H1 (cell line): ENCODE measurements around the gene CIRBP. TPM values are rescaled to one million over a fixed set of nuclear protein-coding genes. Genes with fewer than 3 reads are reported as not detected.

Experiments used
- CTCF ChIA-PET: fragments of 300-600 bp; sonication (Branson Sonifier 250); formaldehyde crosslinking; loops from one replicate; lab custom pipeline; 2021; ENCODE audit not compliant: partially characterized antibody; lab: Charles Lee
- POLR2A ChIA-PET: fragments of 300-600 bp; sonication (Branson Sonifier 250); formaldehyde crosslinking; loops from one replicate; lab custom pipeline; 2021; ENCODE audit warnings: inconsistent platforms; ENCODE audit not compliant: partially characterized antibody; lab: Charles Lee
- DNase-seq, 2 experiments: peaks; one replicate each; pipeline versions ENCODE4 v3.0.0 to v3.0.0-alpha.2; 2010 to 2022; ENCODE audit warnings: low spot score in 2 of 2, low read depth in 1 of 2, mixed read lengths in 1 of 2
- FAIRE-seq: peaks from 2 replicates; lab custom pipeline; 2011; peaks lifted over from hg19 to GRCh38; lab: Jason Lieb, UNC
- H2AFZ ChIP-seq: 2 replicates; pipeline ENCODE4 v1.8.1; 2012; ENCODE audit warnings: low read length, inconsistent platforms
- H2AK5ac ChIP-seq: 2 replicates; pipeline ENCODE4 v1.6.1; 2013; ENCODE audit warnings: low read depth, low read length
- H2BK120ac ChIP-seq: replicated peaks from 2 replicates; pipeline ENCODE3; 2013; ENCODE audit warnings: low read depth, low read length, inconsistent platforms
- H2BK12ac ChIP-seq: 2 replicates; pipeline ENCODE4 v1.6.1; 2013; ENCODE audit warnings: low read depth, low read length
- H2BK15ac ChIP-seq: 2 replicates; pipeline ENCODE4 v1.6.1; 2013; ENCODE audit warnings: low read length
- H2BK20ac ChIP-seq: 2 replicates; pipeline ENCODE4 v1.6.1; 2013; ENCODE audit warnings: low read length
- H2BK5ac ChIP-seq: 2 replicates; pipeline ENCODE4 v1.6.1; 2013; ENCODE audit warnings: low read depth, low read length
- H3K14ac ChIP-seq: 2 replicates; pipeline ENCODE4 v1.6.1; 2013; ENCODE audit warnings: inconsistent platforms; ENCODE audit not compliant: insufficient read length
- H3K18ac ChIP-seq: 2 replicates; pipeline ENCODE4 v1.6.1; 2013; ENCODE audit warnings: low read length; ENCODE audit errors: extremely low read depth
- H3K23ac ChIP-seq: 2 replicates; pipeline ENCODE4 v1.6.1; 2013; ENCODE audit warnings: inconsistent platforms; ENCODE audit not compliant: insufficient read length
- H3K23me2 ChIP-seq: 2 replicates; pipeline ENCODE4 v1.6.1; 2013; ENCODE audit warnings: low read depth, low read length
- H3K27ac ChIP-seq: 2 replicates; pipeline ENCODE4 v1.6.1; 2011; ENCODE audit warnings: low read depth, low read length, inconsistent platforms
- H3K27me3 ChIP-seq, 4 experiments: replicated peaks in 1 of 4; 1 replicate in 1 of 4; 2 replicates in 3 of 4; pipeline versions ENCODE4 v1.6.1 to v1.8.1; 2011 to 2013; ENCODE audit warnings: low read length in 3 of 4, mild to moderate bottlenecking in 3 of 4, inconsistent platforms in 2 of 4, mixed read lengths in 2 of 4, moderate library complexity in 1 of 4; ENCODE audit not compliant: control insufficient read depth in 3 of 4, insufficient read depth in 3 of 4; ENCODE audit errors: extremely low read depth in 1 of 4
- H3K36me3 ChIP-seq, 4 experiments: 2 replicates each; pipeline versions ENCODE4 v1.6.1 to v1.8.1; 2011 to 2013; ENCODE audit warnings: mild to moderate bottlenecking in 4 of 4, low read length in 3 of 4, moderate library complexity in 2 of 4, control low read depth in 1 of 4, inconsistent platforms in 1 of 4; ENCODE audit not compliant: insufficient read depth in 4 of 4, control insufficient read depth in 2 of 4
- H3K4ac ChIP-seq: replicated peaks from 2 replicates; pipeline ENCODE3; 2013; ENCODE audit warnings: low read length, low read depth, mixed read lengths, inconsistent platforms; ENCODE audit not compliant: insufficient read length
- H3K4me1 ChIP-seq, 4 experiments: replicated peaks in 1 of 4; 1 replicate in 1 of 4; 2 replicates in 3 of 4; pipeline versions ENCODE4 v1.6.1 to v1.8.1; 2011 to 2013; ENCODE audit warnings: low read length in 3 of 4, inconsistent platforms in 2 of 4, mixed read lengths in 1 of 4; ENCODE audit not compliant: insufficient read depth in 4 of 4, control insufficient read depth in 3 of 4
- H3K4me2 ChIP-seq, 2 experiments: 2 replicates each; pipeline versions ENCODE4 v1.6.1 to v1.8.1; 2011 to 2013; ENCODE audit warnings: low read depth in 2 of 2, low read length in 2 of 2, control low read depth in 1 of 2, inconsistent platforms in 1 of 2, mild to moderate bottlenecking in 1 of 2; ENCODE audit not compliant: insufficient read depth in 1 of 2
- H3K4me3 ChIP-seq, 4 experiments: fragments of 200-600, 300-600 bp in 1 of 4; sonication (generic), shearing (Covaris generic), sonication (Bioruptor Twin) in 1 of 4; 2 replicates each; pipeline versions ENCODE4 v1.5.1 to v1.8.1; 2011 to 2016; ENCODE audit warnings: low read length in 4 of 4, low read depth in 3 of 4, control low read depth in 2 of 4, inconsistent platforms in 2 of 4, mild to moderate bottlenecking in 2 of 4, mixed read lengths in 1 of 4, moderate library complexity in 1 of 4; ENCODE audit not compliant: insufficient read depth in 2 of 4; ENCODE audit errors: extremely low read depth in 1 of 4
- H3K56ac ChIP-seq: replicated peaks from 2 replicates; pipeline ENCODE3; 2013; ENCODE audit warnings: low read depth, mild to moderate bottlenecking, mixed read lengths, low read length, inconsistent platforms; ENCODE audit not compliant: insufficient read length
- H3K79me1 ChIP-seq: 2 replicates; pipeline ENCODE4 v1.6.1; 2013; ENCODE audit warnings: low read depth, low read length, control low read depth
- H3K79me2 ChIP-seq, 2 experiments: 2 replicates each; pipeline versions ENCODE4 v1.6.1 to v1.8.1; 2012 to 2013; ENCODE audit warnings: low read length in 2 of 2, mild to moderate bottlenecking in 2 of 2, inconsistent platforms in 1 of 2; ENCODE audit not compliant: insufficient read depth in 2 of 2, control insufficient read depth in 1 of 2
- H3K9ac ChIP-seq, 4 experiments: replicated peaks in 1 of 4; 1 replicate in 1 of 4; 2 replicates in 3 of 4; pipeline versions ENCODE4 v1.6.1 to v1.8.1; 2011 to 2013; ENCODE audit warnings: low read depth in 3 of 4, low read length in 3 of 4, control low read depth in 2 of 4, mild to moderate bottlenecking in 2 of 4, moderate library complexity in 2 of 4, inconsistent platforms in 1 of 4; ENCODE audit errors: extremely low read depth in 1 of 4
- H3K9me3 ChIP-seq, 2 experiments: 2 replicates each; pipeline versions ENCODE4 v1.6.1 to v1.8.1; 2012 to 2013; ENCODE audit warnings: mild to moderate bottlenecking in 2 of 2, moderate library complexity in 2 of 2, control low read depth in 1 of 2, inconsistent platforms in 1 of 2, low read depth in 1 of 2, low read length in 1 of 2, mixed read lengths in 1 of 2; ENCODE audit not compliant: insufficient read depth in 2 of 2
- H4K20me1 ChIP-seq, 2 experiments: replicated peaks in 1 of 2; 2 replicates each; pipeline versions ENCODE3 to v1.8.1; 2011 to 2013; ENCODE audit warnings: inconsistent platforms in 2 of 2, low read length in 2 of 2, mild to moderate bottlenecking in 1 of 2; ENCODE audit not compliant: insufficient read depth in 2 of 2, control insufficient read depth in 1 of 2
- H4K5ac ChIP-seq: 2 replicates; pipeline ENCODE4 v1.6.1; 2013; ENCODE audit warnings: low read length, low read depth, mixed read lengths, inconsistent platforms; ENCODE audit not compliant: insufficient read length
- H4K8ac ChIP-seq: 2 replicates; pipeline ENCODE4 v1.8.0; 2013; ENCODE audit warnings: mild to moderate bottlenecking, moderate library complexity, low read length, inconsistent platforms; ENCODE audit not compliant: insufficient read depth; ENCODE audit errors: extremely low read depth
- H4K91ac ChIP-seq: replicated peaks from 2 replicates; pipeline ENCODE3; 2013; ENCODE audit warnings: low read length, mixed read lengths, inconsistent platforms; ENCODE audit not compliant: insufficient read length
- BRCA1 ChIP-seq: IDR thresholded peaks from 2 replicates; pipeline ENCODE4 v1.6.1; 2012; ENCODE audit warnings: low read depth, low read length, improper control_type of control experiment
- CBX5 ChIP-seq: fragments of 300-800, 300-1000 bp; sonication (generic); IDR thresholded peaks from 2 replicates; pipeline ENCODE4 v1.7.1; 2016; ENCODE audit warnings: antibody characterized with exemption, low read length, low read depth
- CTCF ChIP-seq, 3 experiments: IDR thresholded peaks; 1 replicate in 2 of 3; 2 replicates in 1 of 3; pipeline versions ENCODE4 v1.5.1 to v1.6.1; 2011; ENCODE audit warnings: low read length in 3 of 3, mild to moderate bottlenecking in 3 of 3, inconsistent platforms in 2 of 3, low read depth in 1 of 3, moderate library complexity in 1 of 3; ENCODE audit not compliant: insufficient read depth in 1 of 3; ENCODE audit errors: control extremely low read depth in 1 of 3
- EGR1 ChIP-seq: IDR thresholded peaks from 2 replicates; pipeline ENCODE4 v1.6.1; 2011; ENCODE audit warnings: low read depth, low read length, borderline replicate concordance
- FOSL1 ChIP-seq: IDR thresholded peaks from 2 replicates; pipeline ENCODE4 v1.6.1; 2011; ENCODE audit warnings: mild to moderate bottlenecking, low read depth, low read length, moderate library complexity; ENCODE audit not compliant: insufficient read depth
- KDM5A ChIP-seq: fragments of 200-600 bp; IDR thresholded peaks from 2 replicates; pipeline ENCODE4 v1.7.1; 2012; ENCODE audit warnings: mild to moderate bottlenecking, low read length, inconsistent platforms, mixed read lengths
- NANOG ChIP-seq: IDR thresholded peaks from 2 replicates; pipeline ENCODE4 v1.6.1; 2011; ENCODE audit warnings: low read length, low read depth, mild to moderate bottlenecking, inconsistent platforms; ENCODE audit not compliant: insufficient read depth, poor library complexity, severe bottlenecking
- RXRA ChIP-seq: IDR thresholded peaks from 2 replicates; pipeline ENCODE4 v1.6.1; 2011; ENCODE audit warnings: low read depth, mild to moderate bottlenecking, low read length, moderate library complexity; ENCODE audit not compliant: insufficient read depth
- SAP30 ChIP-seq: fragments of 300-600 bp; sonication (generic); IDR thresholded peaks from 2 replicates; pipeline ENCODE4 v1.7.1; 2012; ENCODE audit warnings: low read length, moderate library complexity, mild to moderate bottlenecking, inconsistent platforms; ENCODE audit not compliant: insufficient read depth, insufficient replicate concordance
- SP1 ChIP-seq: IDR thresholded peaks from 2 replicates; pipeline ENCODE4 v1.6.1; 2011; ENCODE audit warnings: low read depth, low read length
- WGBS, 2 experiments: shearing (Covaris generic) in 1 of 2; methylation state at CpG; one replicate each; pipeline versions ENCODE4 v1.1.6 to v1.1.7; 2013 to 2015; ENCODE audit warnings: low lambda C conversion rate in 2 of 2, mixed read lengths in 2 of 2, inconsistent platforms in 1 of 2, low coverage in 1 of 2, missing lambda C conversion rate in 1 of 2; ENCODE audit not compliant: insufficient replicate concordance in 2 of 2, insufficient coverage in 1 of 2, insufficient read length in 1 of 2; ENCODE audit errors: extremely low coverage in 1 of 2, missing lambda C conversion rate in 1 of 2; 5-methylcytosine and 5-hydroxymethylcytosine counted together
- polyA plus RNA-seq, 7 experiments: library from polyadenylated mRNA; depleted of rRNA in 3 of 7; stranded (reverse) in 5 of 7; unstranded in 2 of 7; fragments of >200 nt in 5 of 7; fragments of 200-250 nt in 2 of 7; gene quantifications; 1 replicate in 5 of 7; 2 replicates in 1 of 7; 4 replicates in 1 of 7; pipeline versions ENCODE4 v1.2.1 to v1.2.3, GENCODE V29; 2011 to 2013; ENCODE audit warnings: missing spikeins in 2 of 7, mixed read lengths in 2 of 7
- total RNA-seq: library from RNA; stranded (reverse); fragmentation: NEBNext Ultra II Directional; extraction: Animal tissue kit (Norgen Biotek cat#: 25700); gene quantifications from 2 replicates; pipeline ENCODE4 v1.2.1, GENCODE V29; 2021
- TF ChIP-seq, protein P1 (sequence below): IDR thresholded peaks from 2 replicates; pipeline ENCODE4 v1.6.1; 2012; ENCODE audit warnings: inconsistent platforms

Gene CIRBP
- total and polyA plus RNA-seq, 2 of the 8 experiments (the other 6 are each of a cell fraction or from before 2014, with no cell fraction given) = 175 to 199 TPM

- H3K27me3 ChIP-seq = no peaks in the 10 kb centered on the region
- no peak overlapping the region for H3K27ac ChIP-seq
- H3K56ac ChIP-seq = no peak overlapping the region
- no peak overlapping the region for H2BK20ac ChIP-seq
- H3K4me1 ChIP-seq = peaks cover 0 to 2% (median 0%) of the 10 kb centered on the region in 4 experiments; a peak in 3 of 7 replicates
- FAIRE-seq (no peak), DNase-seq (no peak)
- no peaks in the 10 kb centered on the region for H3K23me2 ChIP-seq
- no peaks in the 10 kb centered on the region for H3K79me2 ChIP-seq
- no peak overlapping the region for H3K4ac ChIP-seq
- no peak overlapping the region for H2AK5ac ChIP-seq
- H3K4me2 ChIP-seq = no peak overlapping the region
- H3K9me3 ChIP-seq = no peaks in the 10 kb centered on the region
- no peak overlapping the region for H2BK5ac ChIP-seq
- H4K8ac ChIP-seq = no peak overlapping the region
- no peak overlapping the region for H3K23ac ChIP-seq
- no peak overlapping the region for H4K5ac ChIP-seq
- no peak overlapping the region for H2BK120ac ChIP-seq
- 99% methylated on average over 10 of the region's 11 CpGs; no CpG with 5 or more reads in 1 of the 2 experiments for WGBS, 2 experiments
- H4K20me1 ChIP-seq = peaks cover 8 to 14% of the 10 kb centered on the region in 2 experiments
- H2BK12ac ChIP-seq = no peak overlapping the region
- no peak overlapping the region for H4K91ac ChIP-seq
- ChIA-PET CTCF (interaction anchor here (0.6 to 2.0 kb wide), 10 partner anchors 9 to 246 kb away, joined by 3 to 14 read pairs (median 4); partner anchors contain the start of gene CBARP), POLR2A (interaction anchor here (1.1 to 1.7 kb wide), 9 partner anchors 9 to 229 kb away, joined by 3 to 6 read pairs (median 4); partner anchors contain the start of genes ATP5F1D, CBARP and GPX4)
- no peak overlapping the region for H3K9ac ChIP-seq
- no peak overlapping the region for H2BK15ac ChIP-seq
- no peaks in the 10 kb centered on the region; the same call in 1 of the 2 replicates for H3K79me1 ChIP-seq
- H3K36me3 ChIP-seq = peaks cover 0 to 73% (median 2%) of the 10 kb centered on the region in 4 experiments; a peak in 4 of 8 replicates
- no peak overlapping the region for H3K14ac ChIP-seq
- H3K4me3 ChIP-seq = no peak overlapping the region
- no peak overlapping the region for H2AFZ ChIP-seq
- no peak overlapping the region for H3K18ac ChIP-seq
- TF ChIP-seq SAP30 (no peak), BRCA1 (no peak), CBX5 (no peak), FOSL1 (no peak), SP1 (no peak), RXRA (no peak), KDM5A (no peak), EGR1 (no peak), CTCF (IDR thresholded peaks at IDR 0.05; ENCODE audit: control extremely low read depth in 1 of 3, insufficient read depth in 1 of 3, low read depth in 1 of 3, low read length in 3 of 3) (no peak), NANOG (no peak)
- TF ChIP-seq, protein P1, sequence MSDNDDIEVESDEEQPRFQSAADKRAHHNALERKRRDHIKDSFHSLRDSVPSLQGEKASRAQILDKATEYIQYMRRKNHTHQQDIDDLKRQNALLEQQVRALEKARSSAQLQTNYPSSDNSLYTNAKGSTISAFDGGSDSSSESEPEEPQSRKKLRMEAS = no peak
Measured at GRCh38 chr19:1226227-1226518, 43.0 kb upstream of the CIRBP start.
